Subcutaneous adipose tissue (tissue), 4 donors: Measurements from ENCODE around the gene ZNF865. TPM values are rescaled to one million over a fixed set of nuclear protein-coding genes. Genes with fewer than 3 reads are reported as not detected.

Source experiments
- CTCF ChIP-seq: fragments of 450-650 bp; IDR thresholded peaks from one replicate; pipeline ENCODE4 v1.5.1; 2016; ENCODE audit warnings: low read depth, mild to moderate bottlenecking, control low read depth, antibody characterized with exemption, moderate library complexity
- total RNA-seq, 4 donors: library from RNA; depleted of rRNA; stranded (reverse); fragments of >200 nt; gene quantifications; one replicate each; pipeline ENCODE4 v1.1.0, GENCODE V29; 2016

Gene ZNF865
- total RNA-seq, 4 donors from 2014 or later: 1.8 to 8.9 (median 3.6) TPM

- no peak for TF ChIP-seq CTCF
Observed at GRCh38 chr19:55656552-55656951, 51.1 kb downstream of the ZNF865 start.

DNA sequence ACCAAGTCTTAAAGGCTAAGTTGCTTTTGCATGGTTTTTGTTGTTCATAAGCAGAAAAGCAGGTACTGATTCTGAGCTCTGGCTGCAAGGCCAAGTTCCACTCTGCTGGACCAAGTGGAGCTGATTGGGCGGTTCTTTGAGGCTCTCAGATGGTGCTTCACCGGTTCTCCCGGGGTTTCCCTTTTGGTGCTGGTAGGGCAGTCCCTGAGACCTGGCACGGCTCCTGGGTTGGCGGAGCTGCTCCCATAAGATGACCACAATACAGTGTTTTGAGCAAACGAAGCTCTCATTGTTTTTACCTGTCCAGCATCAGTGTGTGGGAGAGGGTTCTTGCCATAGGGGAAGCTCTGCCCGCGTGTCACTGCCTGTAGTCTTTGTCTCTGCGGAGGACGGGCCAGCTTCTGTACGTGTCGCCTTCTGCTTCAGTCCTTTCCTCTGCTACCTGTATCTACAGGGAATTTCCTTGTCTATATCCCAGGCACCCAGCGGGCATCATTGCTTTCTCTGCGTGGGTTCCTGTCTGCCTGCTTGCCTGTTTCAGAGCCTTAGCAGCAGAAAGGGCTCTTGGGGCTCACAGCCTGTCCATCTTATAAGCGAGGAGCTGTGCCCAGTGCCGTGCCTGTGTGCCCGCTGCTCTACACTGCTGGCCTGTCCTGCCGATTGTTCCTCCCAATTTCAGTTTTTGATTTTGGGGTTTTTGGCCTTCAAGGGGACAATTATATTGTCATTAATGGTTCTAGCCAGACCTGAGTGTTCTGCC lies 51.7 kb downstream of the ZNF865 start:
- no peak for TF ChIP-seq CTCF

DNA sequence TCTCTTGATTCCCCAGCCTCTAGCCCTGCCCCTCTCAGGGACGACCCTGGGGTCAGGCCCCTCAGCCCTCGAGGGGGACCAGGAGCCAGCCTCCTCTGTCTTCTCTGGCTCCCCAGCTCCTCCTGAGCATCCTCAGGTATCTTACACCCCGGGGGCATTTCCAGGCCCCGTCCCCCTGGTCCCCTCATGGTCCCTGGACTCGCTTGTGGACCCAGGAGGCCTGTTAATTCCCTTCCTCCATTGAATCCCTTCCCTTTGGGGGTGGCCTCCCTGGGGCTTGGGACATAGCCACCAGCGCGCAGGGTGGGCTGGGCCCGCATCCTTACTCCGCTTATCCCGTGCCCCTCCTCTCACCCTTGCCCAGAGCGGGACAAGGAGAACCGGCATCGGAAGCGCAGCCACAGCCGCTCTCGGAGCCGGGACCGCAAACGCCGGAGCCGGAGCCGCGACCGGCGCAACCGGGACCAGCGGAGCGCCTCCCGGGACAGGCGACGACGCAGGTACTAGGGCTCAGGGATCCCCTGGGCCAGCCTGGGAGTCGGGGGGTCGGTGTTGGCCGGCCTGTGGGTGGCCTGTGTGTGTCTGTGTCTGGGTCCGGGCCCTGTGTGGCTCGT lies 53.5 kb downstream of the ZNF865 start:
- no peak for TF ChIP-seq CTCF

- no peak for TF ChIP-seq CTCF
Observed at GRCh38 chr19:55659822-55660221, 54.4 kb downstream of the ZNF865 start.

DNA sequence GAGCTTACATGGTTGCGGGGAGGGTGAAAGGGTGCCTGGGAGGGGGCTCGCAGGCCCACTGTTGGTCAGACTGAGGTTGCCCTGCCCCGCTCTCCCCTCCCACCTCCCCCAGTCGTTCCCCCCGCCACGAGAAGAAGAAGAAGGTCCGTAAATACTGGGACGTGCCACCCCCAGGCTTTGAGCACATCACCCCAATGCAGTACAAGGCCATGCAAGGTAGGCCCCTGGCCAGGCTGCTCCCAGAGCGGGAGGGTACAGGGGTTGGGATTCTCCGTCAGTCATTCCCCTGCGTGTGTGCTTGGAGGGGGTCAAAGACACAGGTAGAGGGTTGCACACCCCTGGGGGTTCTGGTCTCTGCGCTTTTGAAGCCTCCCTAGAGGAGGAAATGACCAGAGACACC lies 55.0 kb downstream of the ZNF865 start:
- TF ChIP-seq CTCF: no peak

- TF ChIP-seq CTCF: no peak
Observed at GRCh38 chr19:55660991-55661390, 55.5 kb downstream of the ZNF865 start.

- TF ChIP-seq CTCF: no peak
Observed at GRCh38 chr19:55661826-55662225, 56.4 kb downstream of the ZNF865 start.
